SK-N-SH (cell line): Measurements from ENCODE around the gene RBMS3. TPM values are rescaled to one million over a fixed set of nuclear protein-coding genes. Genes with fewer than 3 reads are reported as not detected.

Experiments
- CTCF ChIA-PET: fragments of 300-600, 350-600 bp; formaldehyde crosslinking; extraction: SDS; loops from one replicate; lab custom pipeline; 2021; lab: Yijun Ruan, JAX
- POLR2A ChIA-PET: fragments of 350-600 bp; sonication (Branson Sonifier 250); formaldehyde crosslinking; extraction: SDS; loops from one replicate; lab custom pipeline; 2020; ENCODE audit warnings: antibody characterized with exemption, inconsistent platforms; lab: Yijun Ruan, JAX
- DNase-seq: peaks from one replicate; pipeline ENCODE4 v3.0.0; 2012
- H2AFZ ChIP-seq: fragments of 200-600 bp; sonication (generic); 2 replicates; pipeline ENCODE4 v1.8.1; 2016; ENCODE audit warnings: antibody characterized with exemption, mild to moderate bottlenecking, low read depth
- H3F3A ChIP-seq: fragments of 200-600 bp; sonication (generic); replicated peaks from 2 replicates; pipeline ENCODE3; 2016; ENCODE audit warnings: antibody characterized with exemption, mild to moderate bottlenecking; ENCODE audit not compliant: insufficient read depth
- H3K27ac ChIP-seq, 2 experiments: fragments of 200-500 bp in 1 of 2; fragments of 200-600 bp in 1 of 2; sonication (Bioruptor generic) in 1 of 2; sonication (generic), shearing (Covaris generic) in 1 of 2; 2 replicates each; pipeline versions ENCODE4 v1.5.1 to v1.6.1; 2014 to 2016; ENCODE audit warnings: low read depth in 2 of 2, inconsistent platforms in 1 of 2, low read length in 1 of 2, mild to moderate bottlenecking in 1 of 2, mixed read lengths in 1 of 2
- H3K27me3 ChIP-seq: fragments of 200-600 bp; sonication (generic), shearing (Covaris generic); 2 replicates; pipeline ENCODE4 v1.6.1; 2016; ENCODE audit warnings: mixed run types; ENCODE audit not compliant: insufficient read depth
- H3K36me3 ChIP-seq, 2 experiments: fragments of 200-500 bp in 1 of 2; fragments of 200-600 bp in 1 of 2; sonication (Bioruptor generic) in 1 of 2; sonication (generic) in 1 of 2; replicated peaks in 1 of 2; 2 replicates each; pipeline versions ENCODE3 to v1.5.1; 2014 to 2016; ENCODE audit warnings: low read length in 1 of 2, mild to moderate bottlenecking in 1 of 2; ENCODE audit not compliant: insufficient read depth in 2 of 2, control insufficient read depth in 1 of 2
- H3K4me1 ChIP-seq, 2 experiments: fragments of 200-500 bp in 1 of 2; fragments of 200-600 bp in 1 of 2; sonication (Bioruptor generic) in 1 of 2; sonication (generic), shearing (Covaris generic) in 1 of 2; 2 replicates each; pipeline versions ENCODE4 v1.5.1 to v1.6.1; 2014 to 2016; ENCODE audit warnings: low read depth in 1 of 2, low read length in 1 of 2, mixed run types in 1 of 2; ENCODE audit not compliant: insufficient read depth in 2 of 2, control insufficient read depth in 1 of 2
- H3K4me2 ChIP-seq: fragments of 200-600 bp; sonication (generic), shearing (Covaris generic); 2 replicates; pipeline ENCODE4 v1.6.1; 2017; ENCODE audit warnings: mixed run types
- H3K4me3 ChIP-seq, 2 experiments: fragments of 200-500 bp in 1 of 2; fragments of 200-600 bp in 1 of 2; sonication (Bioruptor generic) in 1 of 2; sonication (generic), shearing (Covaris generic) in 1 of 2; 2 replicates each; pipeline versions ENCODE4 v1.5.1 to v1.8.1; 2014 to 2016; ENCODE audit warnings: low read depth in 2 of 2, inconsistent platforms in 1 of 2, low read length in 1 of 2, mild to moderate bottlenecking in 1 of 2, mixed read lengths in 1 of 2, moderate library complexity in 1 of 2
- H3K79me2 ChIP-seq: fragments of 200-600 bp; sonication (generic); 2 replicates; pipeline ENCODE4 v1.8.1; 2017; ENCODE audit warnings: mild to moderate bottlenecking; ENCODE audit not compliant: insufficient read depth
- H3K9ac ChIP-seq: fragments of 200-600 bp; sonication (generic); 2 replicates; pipeline ENCODE4 v1.6.1; 2017; ENCODE audit warnings: mixed run types
- H3K9me2 ChIP-seq: fragments of 200-600 bp; sonication (generic); 2 replicates; pipeline ENCODE4 v1.6.1; 2017; ENCODE audit warnings: mixed run types
- H3K9me3 ChIP-seq: fragments of 200-600 bp; sonication (generic); 2 replicates; pipeline ENCODE4 v1.6.1; 2017; ENCODE audit warnings: mixed run types, mild to moderate bottlenecking, moderate library complexity
- H4K20me1 ChIP-seq: fragments of 200-600 bp; sonication (generic); 2 replicates; pipeline ENCODE4 v1.6.1; 2017; ENCODE audit warnings: mild to moderate bottlenecking, mixed run types; ENCODE audit not compliant: insufficient read depth
- CHD2 ChIP-seq: fragments of 150-350 bp; IDR thresholded peaks from 2 replicates; pipeline ENCODE4 v1.6.1; 2018; ENCODE audit warnings: low read length; ENCODE audit not compliant: partially characterized antibody
- CTCF ChIP-seq: fragments of 200-600 bp; sonication (generic); IDR thresholded peaks from 2 replicates; pipeline ENCODE4 v1.6.1; 2017; ENCODE audit warnings: antibody characterized with exemption, mild to moderate bottlenecking, moderate library complexity
- ELF1 ChIP-seq: IDR thresholded peaks from 2 replicates; pipeline ENCODE4 v1.4.0; 2012
- FOXJ3 ChIP-seq: sonication (generic); formaldehyde crosslinking; IDR thresholded peaks from 2 replicates; pipeline ENCODE4 v1.5.1; 2020; ENCODE audit warnings: mild to moderate bottlenecking, missing genetic modification reagents
- GABPA ChIP-seq: IDR thresholded peaks from 2 replicates; pipeline ENCODE4 v1.4.0; 2012; ENCODE audit warnings: low read depth, mild to moderate bottlenecking
- GATA2 ChIP-seq: sonication (generic); formaldehyde crosslinking; IDR thresholded peaks from 2 replicates; pipeline ENCODE4 v1.5.0; 2020; ENCODE audit warnings: mild to moderate bottlenecking, missing genetic modification reagents
- JUND ChIP-seq: IDR thresholded peaks from 2 replicates; pipeline ENCODE4 v1.4.0; 2012
- MXI1 ChIP-seq: IDR thresholded peaks from 2 replicates; pipeline ENCODE4 v1.6.1; 2012; ENCODE audit warnings: mild to moderate bottlenecking, low read depth, low read length, improper control_type of control experiment
- NRF1 ChIP-seq: IDR thresholded peaks from 2 replicates; pipeline ENCODE4 v1.6.1; 2012; ENCODE audit warnings: low read depth, mild to moderate bottlenecking, low read length
- POLR2AphosphoS5 ChIP-seq: IDR thresholded peaks from 2 replicates; pipeline ENCODE4 v1.6.1; 2012; ENCODE audit warnings: low read depth, low read length
- RAD21 ChIP-seq: IDR thresholded peaks from 2 replicates; pipeline ENCODE4 v1.6.1; 2012; ENCODE audit warnings: mild to moderate bottlenecking, low read length
- RCOR1 ChIP-seq: fragments of 150-350 bp; IDR thresholded peaks from 2 replicates; pipeline ENCODE4 v1.6.1; 2017; ENCODE audit warnings: antibody characterized with exemption, low read length
- REST ChIP-seq: IDR thresholded peaks from 2 replicates; pipeline ENCODE4 v1.6.1; 2012; ENCODE audit warnings: mild to moderate bottlenecking, low read depth, low read length, moderate library complexity
- RFX5 ChIP-seq: IDR thresholded peaks from 2 replicates; pipeline ENCODE4 v1.6.1; 2012; ENCODE audit warnings: mild to moderate bottlenecking, improper control_type of control experiment, low read length
- SIN3A ChIP-seq: IDR thresholded peaks from 2 replicates; pipeline ENCODE4 v1.6.1; 2012; ENCODE audit warnings: low read depth, mild to moderate bottlenecking, low read length, moderate library complexity, borderline replicate concordance
- USF2 ChIP-seq: fragments of 150-350 bp; IDR thresholded peaks from 2 replicates; pipeline ENCODE4 v1.6.1; 2017; ENCODE audit warnings: antibody characterized with exemption, low read length, low read depth, borderline replicate concordance
- ZBTB33 ChIP-seq: IDR thresholded peaks from 2 replicates; pipeline ENCODE4 v1.4.0; 2012; ENCODE audit warnings: low read depth, borderline replicate concordance
- WGBS: methylation state at CpG from one replicate; pipeline ENCODE4 v1.1.6; 2017; ENCODE audit warnings: low lambda C conversion rate; 5-methylcytosine and 5-hydroxymethylcytosine counted together
- polyA plus RNA-seq, 3 experiments: library from polyadenylated mRNA; depleted of rRNA; stranded (reverse); fragments of >200 nt; gene quantifications; 2 replicates each; pipeline ENCODE4 v1.2.3, GENCODE V29; 2012

RBMS3 gene
- polyA plus RNA-seq, 1 of the 3 experiments (the other 2 are of a cell fraction), result 8.2 TPM

GRCh38 chr3:29804044-29804443 lies 523.2 kb downstream of the RBMS3 start:
- POLR2A ChIA-PET, result no interaction called here
- CTCF ChIA-PET, result interaction anchor here (1.2 kb wide), 1 partner anchor 239 kb away, joined by 3 read pairs; no protein-coding TSS in a partner anchor
- no peaks in the 10 kb centered on the region for H3K9me2 ChIP-seq

GRCh38 chr3:29805757-29806156 lies 524.9 kb downstream of the RBMS3 start:
- H3F3A ChIP-seq, result peaks cover 3% of the 10 kb centered on the region
- ChIA-PET CTCF (no interaction called here), POLR2A (no interaction called here)
- peaks cover 5% of the 10 kb centered on the region in 2 experiments; a peak in 2 of 4 replicates for H3K4me1 ChIP-seq
- no peaks in the 10 kb centered on the region for H3K9me3 ChIP-seq
- DNase-seq, result no peak
- no peak overlapping the region for H3K27ac ChIP-seq
- H4K20me1 ChIP-seq, result no peaks in the 10 kb centered on the region
- no peaks in the 10 kb centered on the region for H3K9me2 ChIP-seq
- 44% methylated on average over 1 of the region's 1 CpG for WGBS
- H3K4me3 ChIP-seq, result no peak overlapping the region
- H3K9ac ChIP-seq, result no peak overlapping the region
- H3K36me3 ChIP-seq, result peaks cover 0 to 9% of the 10 kb centered on the region in 2 experiments
- H3K27me3 ChIP-seq, result no peaks in the 10 kb centered on the region
- no peak overlapping the region for H2AFZ ChIP-seq
- H3K4me2 ChIP-seq, result no peak overlapping the region
- H3K79me2 ChIP-seq, result no peaks in the 10 kb centered on the region
- no peak for TF ChIP-seq CHD2
- TF ChIP-seq GABPA, result no peak
- TF ChIP-seq REST, result no peak
- no peak for TF ChIP-seq RAD21
- TF ChIP-seq USF2, result no peak
- TF ChIP-seq RCOR1, result no peak
- no peak for TF ChIP-seq GATA2 (CRISPR knock-in tag)
- TF ChIP-seq ZBTB33, result no peak

More at GRCh38 chr3:29804044-29804443, 523.2 kb downstream of the RBMS3 start:
- peaks cover 5% of the 10 kb centered on the region in 2 experiments; a peak in 2 of 4 replicates for H3K4me1 ChIP-seq
- no peak for TF ChIP-seq SIN3A
- no peak for TF ChIP-seq NRF1
- no peak for TF ChIP-seq ELF1
- TF ChIP-seq FOXJ3 (CRISPR knock-in tag), result no peak
- no peak for TF ChIP-seq MXI1
- no peak for TF ChIP-seq POLR2AphosphoS5
- no peak for TF ChIP-seq JUND
- TF ChIP-seq USF2, result no peak
- no peak for TF ChIP-seq GABPA
- no peak for TF ChIP-seq RFX5
- no peak for TF ChIP-seq RAD21
- TF ChIP-seq CTCF, result no peak
- DNase-seq, result no peak
- H3K4me3 ChIP-seq, result no peak overlapping the region
- H3K36me3 ChIP-seq, result peaks cover 0 to 9% of the 10 kb centered on the region in 2 experiments
- no peak overlapping the region for H2AFZ ChIP-seq
- no peaks in the 10 kb centered on the region for H4K20me1 ChIP-seq
- H3K4me2 ChIP-seq, result no peak overlapping the region
- no peak overlapping the region for H3K27ac ChIP-seq
- H3K79me2 ChIP-seq, result no peaks in the 10 kb centered on the region
- no peaks in the 10 kb centered on the region for H3K27me3 ChIP-seq
- H3K9me3 ChIP-seq, result no peaks in the 10 kb centered on the region
- no peak overlapping the region for H3K9ac ChIP-seq
- peaks cover 3% of the 10 kb centered on the region for H3F3A ChIP-seq
